ENCODE measurements around the gene KCTD1. TPM values are rescaled to one million over a fixed set of nuclear protein-coding genes. Genes with fewer than 3 reads are reported as not detected.

Gene KCTD1
- polyA plus RNA-seq, 1 donor from 2014 or later, result 32.0 TPM

- Histone ChIP-seq H2AFZ (ENCODE audit: low read depth, low read length) (no peak overlapping the region), H3F3A (ENCODE audit: insufficient read depth, low read length, poor library complexity, severe bottlenecking) (no peaks in the 10 kb centered on the region), H3K4me2 (ENCODE audit: low read length) (no peak overlapping the region), H3K9me2 (ENCODE audit: insufficient read depth, low read length) (no peaks in the 10 kb centered on the region), H3K27me3 (ENCODE audit: insufficient read depth, low read depth, low read length) (no peaks in the 10 kb centered on the region), H3K27ac (ENCODE audit: low read length) (no peak overlapping the region), H3K9ac (ENCODE audit: low read length) (no peak overlapping the region), H3K4me3 (ENCODE audit: low read length) (no peak overlapping the region), H3K36me3 (ENCODE audit: insufficient read depth, low read length) (peaks cover 9% of the 10 kb centered on the region), H4K20me1 (ENCODE audit: insufficient read depth) (no peaks in the 10 kb centered on the region), H3K79me2 (replicated peaks; ENCODE audit: insufficient read depth, low read length) (no peaks in the 10 kb centered on the region), H3K9me3 (ENCODE audit: low read length) (no peaks in the 10 kb centered on the region)
- no peak for TF ChIP-seq RAD21 (conservative IDR thresholded peaks at IDR 0.05)
- no peak for TF ChIP-seq SMC3 (conservative IDR thresholded peaks at IDR 0.05; ENCODE audit: poor library complexity)
- no peak for TF ChIP-seq EZH2 (IDR thresholded peaks at IDR 0.05; ENCODE audit: borderline replicate concordance, insufficient read depth, low read length, poor library complexity, severe bottlenecking)
- no peak for TF ChIP-seq POLR2AphosphoS5 (IDR thresholded peaks at IDR 0.05)
- no peak for TF ChIP-seq REST (IDR thresholded peaks at IDR 0.05; ENCODE audit: borderline replicate concordance)
- TF ChIP-seq TAF1 (IDR thresholded peaks at IDR 0.05; ENCODE audit: low read depth), result no peak
- no peak for TF ChIP-seq CTCF (IDR thresholded peaks at IDR 0.05; ENCODE audit: poor library complexity, severe bottlenecking)
- TF ChIP-seq EP300 (conservative IDR thresholded peaks at IDR 0.05; ENCODE audit: poor library complexity, severe bottlenecking), result no peak
- no peak for TF ChIP-seq MXI1 (conservative IDR thresholded peaks at IDR 0.05; ENCODE audit: poor library complexity, severe bottlenecking)
Measured at GRCh38 chr18:26456070-26456491, 92.3 kb downstream of the KCTD1 start.

GRCh38 chr18:26455639-26456038 is 92.7 kb downstream of the KCTD1 start:
- H3K9ac ChIP-seq (ENCODE audit: low read length), result no peak overlapping the region
- H3K9me2 ChIP-seq (ENCODE audit: insufficient read depth, low read length), result no peaks in the 10 kb centered on the region
- H3K27me3 ChIP-seq (ENCODE audit: insufficient read depth, low read depth, low read length), result no peaks in the 10 kb centered on the region
- H2AFZ ChIP-seq (ENCODE audit: low read depth, low read length), result no peak overlapping the region
- H3K4me2 ChIP-seq (ENCODE audit: low read length), result no peak overlapping the region
- no peaks in the 10 kb centered on the region for H3F3A ChIP-seq (ENCODE audit: insufficient read depth, low read length, poor library complexity, severe bottlenecking)
- peaks cover 9% of the 10 kb centered on the region for H3K36me3 ChIP-seq (ENCODE audit: insufficient read depth, low read length)
- TF ChIP-seq RAD21 (conservative IDR thresholded peaks at IDR 0.05) (no peak), MXI1 (conservative IDR thresholded peaks at IDR 0.05; ENCODE audit: poor library complexity, severe bottlenecking) (no peak), REST (IDR thresholded peaks at IDR 0.05; ENCODE audit: borderline replicate concordance) (no peak), SMC3 (conservative IDR thresholded peaks at IDR 0.05; ENCODE audit: poor library complexity) (no peak), POLR2AphosphoS5 (IDR thresholded peaks at IDR 0.05) (no peak), EP300 (conservative IDR thresholded peaks at IDR 0.05; ENCODE audit: poor library complexity, severe bottlenecking) (no peak), TAF1 (IDR thresholded peaks at IDR 0.05; ENCODE audit: low read depth) (no peak), CTCF (IDR thresholded peaks at IDR 0.05; ENCODE audit: poor library complexity, severe bottlenecking) (no peak), EZH2 (IDR thresholded peaks at IDR 0.05; ENCODE audit: borderline replicate concordance, insufficient read depth, low read length, poor library complexity, severe bottlenecking) (no peak)
- H3K9me3 ChIP-seq (ENCODE audit: low read length), result no peaks in the 10 kb centered on the region
- no peaks in the 10 kb centered on the region for H3K79me2 ChIP-seq (replicated peaks; ENCODE audit: insufficient read depth, low read length)
- no peak overlapping the region for H3K4me3 ChIP-seq (ENCODE audit: low read length)
- no peaks in the 10 kb centered on the region for H4K20me1 ChIP-seq (ENCODE audit: insufficient read depth)
- no peak overlapping the region for H3K27ac ChIP-seq (ENCODE audit: low read length)
